Measurements from ENCODE around the gene FAM13C.

- TF ChIP-seq, protein P1, sequence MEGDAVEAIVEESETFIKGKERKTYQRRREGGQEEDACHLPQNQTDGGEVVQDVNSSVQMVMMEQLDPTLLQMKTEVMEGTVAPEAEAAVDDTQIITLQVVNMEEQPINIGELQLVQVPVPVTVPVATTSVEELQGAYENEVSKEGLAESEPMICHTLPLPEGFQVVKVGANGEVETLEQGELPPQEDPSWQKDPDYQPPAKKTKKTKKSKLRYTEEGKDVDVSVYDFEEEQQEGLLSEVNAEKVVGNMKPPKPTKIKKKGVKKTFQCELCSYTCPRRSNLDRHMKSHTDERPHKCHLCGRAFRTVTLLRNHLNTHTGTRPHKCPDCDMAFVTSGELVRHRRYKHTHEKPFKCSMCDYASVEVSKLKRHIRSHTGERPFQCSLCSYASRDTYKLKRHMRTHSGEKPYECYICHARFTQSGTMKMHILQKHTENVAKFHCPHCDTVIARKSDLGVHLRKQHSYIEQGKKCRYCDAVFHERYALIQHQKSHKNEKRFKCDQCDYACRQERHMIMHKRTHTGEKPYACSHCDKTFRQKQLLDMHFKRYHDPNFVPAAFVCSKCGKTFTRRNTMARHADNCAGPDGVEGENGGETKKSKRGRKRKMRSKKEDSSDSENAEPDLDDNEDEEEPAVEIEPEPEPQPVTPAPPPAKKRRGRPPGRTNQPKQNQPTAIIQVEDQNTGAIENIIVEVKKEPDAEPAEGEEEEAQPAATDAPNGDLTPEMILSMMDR (IDR thresholded peaks at IDR 0.05 in 8 of 11, conservative IDR thresholded peaks at IDR 0.05 in 3 of 11), result no peak
- no peak for TF ChIP-seq POLR2A (IDR thresholded peaks at IDR 0.05)
Measured at GRCh38 chr10:59310324-59310914, 51.9 kb downstream of the FAM13C start.

Data from spleen (tissue), 7 donors.